Body of pancreas (tissue), 4 donors: Measurements from ENCODE around the gene SOX11. TPM values are rescaled to one million over a fixed set of nuclear protein-coding genes. Genes with fewer than 3 reads are reported as not detected.

Source experiments
- ATAC-seq: fragments of 150-250 bp; one replicate; pipeline ENCODE4 v1.9.1; 2016
- DNase-seq, 4 donors: peaks; one replicate each; pipeline ENCODE4 v3.0.0-alpha.2; 2019
- H3K27ac ChIP-seq, 4 donors: fragments of 200-600 bp; sonication (generic); 1 replicate in 3 of 4; 2 replicates in 1 of 4; pipeline versions ENCODE4 v1.5.1 to v1.6.1; 2016 to 2019; ENCODE audit warnings: mild to moderate bottlenecking in 1 of 4, mixed read lengths in 1 of 4, moderate library complexity in 1 of 4
- H3K27me3 ChIP-seq, 2 donors: fragments of 200-600 bp; sonication (generic); one replicate each; pipeline ENCODE4 v1.6.0; 2016; ENCODE audit warnings: mild to moderate bottlenecking in 1 of 2
- H3K36me3 ChIP-seq, 2 donors: fragments of 200-600 bp; sonication (generic); replicated peaks in 1 of 2; 2 replicates each; pipeline ENCODE4 v1.5.1; 2016; ENCODE audit warnings: low read depth in 2 of 2; ENCODE audit not compliant: insufficient read depth in 1 of 2
- H3K4me1 ChIP-seq: fragments of 200-600 bp; sonication (generic); one replicate; pipeline ENCODE4 v1.6.0; 2016
- H3K4me3 ChIP-seq, 2 donors: fragments of 200-600 bp; sonication (generic); 1 replicate in 1 of 2; 2 replicates in 1 of 2; pipeline ENCODE4 v1.5.1; 2016 to 2019
- H3K9me3 ChIP-seq, 3 donors: fragments of 200-600 bp; sonication (generic); 1 replicate in 2 of 3; 2 replicates in 1 of 3; pipeline ENCODE4 v1.5.1; 2016
- POLR2A ChIP-seq, 3 donors: fragments of 450-650 bp; IDR thresholded peaks; one replicate each; pipeline ENCODE4 v1.6.1; 2016; ENCODE audit warnings: antibody characterized with exemption in 3 of 3, mild to moderate bottlenecking in 2 of 3
- WGBS, 2 donors: methylation state at CpG; one replicate each; pipeline ENCODE4 v1.1.5; 2017; 5-methylcytosine and 5-hydroxymethylcytosine counted together
- intact Hi-C: fragments of 100-400 bp; cut with DNase I; formaldehyde crosslinking; loops from one replicate; pipeline ENCODE4 v1.15.1; 2023
- total RNA-seq, 2 donors: library from RNA; depleted of rRNA; stranded (reverse); fragments of >200 nt; gene quantifications; one replicate each; pipeline ENCODE4 v1.1.0, GENCODE V29; 2016
- TF ChIP-seq, protein P1 (sequence below), 7 experiments: fragments of 450-650 bp in 4 of 7; fragments of 200-600 bp in 3 of 7; sonication (generic) in 3 of 7; IDR thresholded peaks; one replicate each; pipeline ENCODE4 v1.5.1; 2016 to 2019; ENCODE audit warnings: antibody characterized with exemption in 7 of 7

Gene SOX11
- total RNA-seq, 2 donors from 2014 or later: under 0.01 TPM; not detected in 1

- ATAC-seq: no peak
- intact Hi-C loops: no loop called here
- TF ChIP-seq, protein P1, sequence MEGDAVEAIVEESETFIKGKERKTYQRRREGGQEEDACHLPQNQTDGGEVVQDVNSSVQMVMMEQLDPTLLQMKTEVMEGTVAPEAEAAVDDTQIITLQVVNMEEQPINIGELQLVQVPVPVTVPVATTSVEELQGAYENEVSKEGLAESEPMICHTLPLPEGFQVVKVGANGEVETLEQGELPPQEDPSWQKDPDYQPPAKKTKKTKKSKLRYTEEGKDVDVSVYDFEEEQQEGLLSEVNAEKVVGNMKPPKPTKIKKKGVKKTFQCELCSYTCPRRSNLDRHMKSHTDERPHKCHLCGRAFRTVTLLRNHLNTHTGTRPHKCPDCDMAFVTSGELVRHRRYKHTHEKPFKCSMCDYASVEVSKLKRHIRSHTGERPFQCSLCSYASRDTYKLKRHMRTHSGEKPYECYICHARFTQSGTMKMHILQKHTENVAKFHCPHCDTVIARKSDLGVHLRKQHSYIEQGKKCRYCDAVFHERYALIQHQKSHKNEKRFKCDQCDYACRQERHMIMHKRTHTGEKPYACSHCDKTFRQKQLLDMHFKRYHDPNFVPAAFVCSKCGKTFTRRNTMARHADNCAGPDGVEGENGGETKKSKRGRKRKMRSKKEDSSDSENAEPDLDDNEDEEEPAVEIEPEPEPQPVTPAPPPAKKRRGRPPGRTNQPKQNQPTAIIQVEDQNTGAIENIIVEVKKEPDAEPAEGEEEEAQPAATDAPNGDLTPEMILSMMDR (IDR thresholded peaks at IDR 0.05): no peak
- TF ChIP-seq POLR2A (IDR thresholded peaks at IDR 0.05): no peak
- no peak overlapping the region for H3K27ac ChIP-seq
- H3K4me1 ChIP-seq: no peaks in the 10 kb centered on the region
- no peaks in the 10 kb centered on the region for H3K36me3 ChIP-seq
- H3K27me3 ChIP-seq: no peaks in the 10 kb centered on the region
- no peak overlapping the region for H3K4me3 ChIP-seq
- no peak for DNase-seq
- WGBS, 2 donors: 83 to 90% methylated on average over 1 of the region's 1 CpG
- H3K9me3 ChIP-seq: no peaks in the 10 kb centered on the region
These were observed 32.9 kb downstream of the SOX11 start for GRCh38 chr2:5725072-5725471.

DNA sequence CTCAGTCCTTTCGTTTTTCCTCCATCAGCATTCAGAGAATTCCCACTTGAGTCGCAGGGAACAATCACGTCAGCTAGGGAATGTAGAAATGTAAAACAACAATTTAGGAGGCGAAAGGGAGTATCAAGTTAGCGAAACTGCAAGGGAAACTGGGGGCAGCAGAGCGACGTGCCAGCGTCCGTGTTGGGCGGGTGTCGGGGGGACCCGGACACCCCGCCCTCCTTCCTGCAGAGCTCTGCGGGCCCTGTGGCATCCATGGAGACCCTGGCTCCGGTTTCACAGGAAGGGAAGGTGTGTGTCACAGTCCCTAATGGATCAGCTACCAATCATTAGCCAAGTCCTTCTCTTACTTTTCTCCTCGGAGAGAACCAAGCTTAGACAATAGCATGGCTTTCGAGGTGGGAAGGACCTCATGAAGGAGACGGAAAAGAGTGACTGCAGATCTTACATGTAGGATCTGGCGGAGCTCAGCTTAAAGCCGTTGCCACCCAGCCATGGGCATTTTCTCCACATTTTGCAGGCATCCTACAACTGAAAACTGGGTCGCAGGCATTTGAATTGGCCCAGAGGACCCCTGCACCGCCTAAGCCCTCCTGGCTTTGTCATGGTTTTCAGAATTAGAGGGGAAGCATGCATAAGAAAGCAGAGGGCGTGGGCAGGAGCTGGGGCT is 33.7 kb downstream of the SOX11 start:
- H3K27me3 ChIP-seq: no peaks in the 10 kb centered on the region
- no peak for ATAC-seq
- H3K4me1 ChIP-seq: no peaks in the 10 kb centered on the region
- intact Hi-C loops: no loop called here
- TF ChIP-seq POLR2A (IDR thresholded peaks at IDR 0.05): no peak
- TF ChIP-seq, protein P1 (IDR thresholded peaks at IDR 0.05): no peak
- no peak overlapping the region for H3K27ac ChIP-seq
- no peaks in the 10 kb centered on the region for H3K36me3 ChIP-seq
- no peak overlapping the region for H3K4me3 ChIP-seq
- H3K9me3 ChIP-seq: no peaks in the 10 kb centered on the region
- no peak for DNase-seq
- WGBS, 2 donors: 15 to 16% methylated on average over 23 of the region's 23 CpGs

DNA sequence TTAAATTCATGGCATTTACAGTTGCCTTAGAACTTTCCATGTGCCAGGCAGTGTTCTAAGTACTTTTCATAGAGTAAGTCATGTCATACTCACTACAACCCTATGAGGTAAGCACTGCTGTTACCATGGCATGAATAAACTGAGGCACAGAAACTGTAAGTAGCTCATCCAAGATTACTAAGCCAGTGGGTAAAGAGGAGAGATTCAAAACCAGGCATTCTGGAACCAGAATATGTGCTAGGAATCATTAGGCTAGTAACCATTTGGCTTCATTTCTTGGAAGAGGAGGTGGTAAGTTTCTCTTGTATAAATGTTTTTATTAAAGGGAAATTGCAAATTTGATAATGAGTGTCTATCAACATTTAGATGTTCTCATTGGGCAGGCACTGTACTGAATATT is 35.1 kb downstream of the SOX11 start:
- intact Hi-C loops: no loop called here
- DNase-seq (no peak), ATAC-seq (no peak)
- TF ChIP-seq POLR2A (IDR thresholded peaks at IDR 0.05): no peak
- TF ChIP-seq, protein P1 (IDR thresholded peaks at IDR 0.05): no peak
- H3K27me3 ChIP-seq: no peaks in the 10 kb centered on the region
- no peak overlapping the region for H3K27ac ChIP-seq
- no peak overlapping the region for H3K4me3 ChIP-seq
- H3K9me3 ChIP-seq: no peaks in the 10 kb centered on the region
- no peaks in the 10 kb centered on the region for H3K4me1 ChIP-seq
- no peaks in the 10 kb centered on the region for H3K36me3 ChIP-seq

DNA sequence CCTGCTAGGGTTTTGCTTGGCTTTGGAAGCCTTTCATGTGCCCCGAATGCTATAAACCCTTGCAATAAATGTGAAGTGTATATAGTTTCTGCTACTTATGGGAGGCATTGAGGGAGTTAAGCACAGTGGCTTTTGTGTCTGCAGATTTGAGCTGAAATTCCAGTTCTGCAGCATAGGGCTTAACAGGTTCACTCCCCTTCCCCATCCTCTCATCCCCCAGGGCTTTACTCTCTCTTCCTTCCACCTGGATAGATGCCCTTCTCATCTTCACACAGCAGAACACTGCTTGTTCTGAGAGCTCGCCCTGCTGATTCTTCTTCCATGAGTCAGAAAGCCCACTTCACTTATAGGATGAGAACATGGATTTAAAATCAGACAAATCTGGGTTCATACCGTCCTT is 37.2 kb downstream of the SOX11 start:
- ATAC-seq (no peak), DNase-seq (no peak)
- Histone ChIP-seq H3K36me3 (no peaks in the 10 kb centered on the region), H3K27me3 (no peaks in the 10 kb centered on the region), H3K4me3 (no peak overlapping the region), H3K4me1 (no peaks in the 10 kb centered on the region), H3K27ac (no peak overlapping the region), H3K9me3 (no peaks in the 10 kb centered on the region)
- intact Hi-C loops: no loop called here
- TF ChIP-seq, protein P1 (IDR thresholded peaks at IDR 0.05): no peak
- TF ChIP-seq POLR2A (IDR thresholded peaks at IDR 0.05): no peak
- 56 to 58% methylated on average over 3 of the region's 3 CpGs for WGBS, 2 donors

GRCh38 chr2:5730386-5730785 is 38.2 kb downstream of the SOX11 start:
- DNase-seq (no peak), ATAC-seq (no peak)
- 44 to 69% methylated on average over 2 of the region's 2 CpGs for WGBS, 2 donors
- Histone ChIP-seq H3K27me3 (no peaks in the 10 kb centered on the region), H3K4me3 (no peak overlapping the region), H3K27ac (no peak overlapping the region), H3K4me1 (no peaks in the 10 kb centered on the region), H3K36me3 (no peaks in the 10 kb centered on the region), H3K9me3 (no peaks in the 10 kb centered on the region)
- intact Hi-C loops: no loop called here
- TF ChIP-seq, protein P1 (IDR thresholded peaks at IDR 0.05): no peak
- TF ChIP-seq POLR2A (IDR thresholded peaks at IDR 0.05): no peak
